T-helper 2 cell (primary cell): ENCODE data around the gene PROK1.
A peak's percentile ranks its signal among the peaks of the same experiment; 100 is the strongest.

Source experiments
- DNase-seq, 5 experiments: peaks; one replicate each; pipeline versions ENCODE4 v3.0.0 to v3.0.0-alpha.2; 2012 to 2022

Gene PROK1

DNA sequence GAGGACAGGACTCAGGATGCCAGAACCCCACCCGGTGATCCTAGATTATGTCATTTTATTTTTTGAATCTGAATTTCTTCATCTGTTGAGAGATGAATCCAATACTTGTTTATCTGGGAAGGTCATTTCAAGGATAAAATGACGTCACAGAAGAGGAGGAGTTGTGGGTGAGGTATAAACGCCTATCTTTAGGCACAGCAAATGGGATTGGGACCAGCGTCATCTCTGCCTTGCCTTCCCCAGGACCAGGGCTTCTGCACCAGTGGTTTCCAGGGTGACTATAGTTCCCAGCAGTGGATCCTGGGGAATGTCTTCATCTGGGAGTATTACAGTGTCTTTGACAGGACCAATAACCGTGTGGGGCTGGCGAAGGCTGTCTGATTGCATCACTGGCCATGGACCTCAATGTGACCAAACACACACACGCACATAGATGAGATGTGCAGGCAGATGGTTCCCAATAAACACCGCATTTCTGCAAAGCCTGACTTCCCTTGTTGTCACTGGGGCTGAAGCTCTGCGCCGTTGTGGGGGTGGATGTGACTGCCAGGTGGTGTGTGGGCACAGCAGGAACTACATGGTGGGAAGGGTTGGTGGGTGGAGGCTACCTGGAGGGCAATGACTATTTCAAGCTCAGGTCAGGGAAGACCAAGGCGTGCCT lies 40.0 kb downstream of the PROK1 start:
- no peak for DNase-seq

DNA sequence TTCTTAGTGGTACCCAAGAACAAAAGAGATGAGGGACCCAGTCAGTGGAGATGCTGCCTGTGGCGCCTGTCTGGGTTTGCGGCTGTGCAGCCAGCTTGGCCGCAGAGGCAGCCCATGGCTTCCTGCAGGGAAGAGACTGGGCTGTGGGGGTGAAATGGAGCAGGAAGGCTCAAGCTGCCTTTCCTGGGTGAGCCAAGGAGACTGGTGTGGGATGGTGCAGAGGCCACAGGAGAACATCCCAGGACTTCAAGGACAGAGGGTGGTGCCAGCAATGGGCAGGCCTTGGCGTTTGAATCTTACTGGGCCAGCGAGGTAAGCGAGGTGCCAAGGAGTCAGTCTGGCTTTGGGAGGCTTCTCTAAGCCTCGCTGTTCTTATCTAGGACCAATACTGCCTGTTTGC lies 41.6 kb downstream of the PROK1 start:
- no peak for DNase-seq

DNA sequence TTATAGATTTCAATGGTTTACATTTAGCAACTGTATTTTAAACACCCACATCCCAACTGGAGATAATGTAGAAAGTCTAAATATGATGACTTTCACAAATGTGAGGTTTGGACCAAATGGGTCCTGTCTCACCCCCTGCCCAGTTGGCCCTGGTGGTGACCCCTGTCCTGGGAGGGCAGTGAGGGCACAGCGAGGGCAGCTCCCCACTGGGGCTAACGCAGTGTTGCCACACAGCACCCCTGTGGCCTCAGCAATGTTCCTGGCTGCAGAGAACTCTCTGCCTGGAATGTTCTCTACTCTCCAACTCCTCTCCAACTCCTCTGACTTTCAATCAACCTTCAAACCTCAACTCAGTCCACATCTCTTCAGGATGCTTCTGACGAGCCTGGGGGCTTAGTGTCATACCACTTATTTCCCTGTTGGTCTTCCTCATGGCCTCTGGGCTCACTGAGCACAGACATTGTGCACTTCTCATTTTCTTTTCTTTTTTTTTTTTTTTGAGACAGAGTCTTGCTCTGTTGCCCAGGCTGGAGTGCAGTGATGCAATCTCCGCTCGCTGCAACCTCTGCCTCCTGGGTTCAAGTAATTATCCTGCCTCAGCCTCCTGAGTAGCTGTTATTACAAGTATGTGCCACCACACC lies 42.2 kb downstream of the PROK1 start:
- DNase-seq = no peak

DNA sequence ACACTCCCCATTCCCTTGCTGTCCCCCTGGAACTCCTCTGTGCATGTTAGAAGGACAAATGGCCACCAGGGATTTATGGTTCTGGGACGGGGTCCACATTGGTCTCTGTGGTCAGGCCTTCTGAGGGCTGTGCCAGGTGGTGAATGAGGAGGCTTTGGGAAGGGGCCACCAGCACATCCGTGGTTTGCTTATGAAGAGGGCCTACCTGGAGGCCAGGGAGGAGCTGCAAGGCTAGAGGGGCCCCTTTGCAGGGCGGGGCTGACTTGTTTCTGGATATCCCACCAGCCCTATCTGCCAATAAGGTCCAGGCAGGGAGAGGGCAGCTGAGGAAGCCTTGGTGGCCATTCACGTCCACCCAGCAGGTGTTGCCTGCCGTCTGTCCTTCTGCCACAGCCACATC lies 43.1 kb downstream of the PROK1 start:
- no peak for DNase-seq

DNA sequence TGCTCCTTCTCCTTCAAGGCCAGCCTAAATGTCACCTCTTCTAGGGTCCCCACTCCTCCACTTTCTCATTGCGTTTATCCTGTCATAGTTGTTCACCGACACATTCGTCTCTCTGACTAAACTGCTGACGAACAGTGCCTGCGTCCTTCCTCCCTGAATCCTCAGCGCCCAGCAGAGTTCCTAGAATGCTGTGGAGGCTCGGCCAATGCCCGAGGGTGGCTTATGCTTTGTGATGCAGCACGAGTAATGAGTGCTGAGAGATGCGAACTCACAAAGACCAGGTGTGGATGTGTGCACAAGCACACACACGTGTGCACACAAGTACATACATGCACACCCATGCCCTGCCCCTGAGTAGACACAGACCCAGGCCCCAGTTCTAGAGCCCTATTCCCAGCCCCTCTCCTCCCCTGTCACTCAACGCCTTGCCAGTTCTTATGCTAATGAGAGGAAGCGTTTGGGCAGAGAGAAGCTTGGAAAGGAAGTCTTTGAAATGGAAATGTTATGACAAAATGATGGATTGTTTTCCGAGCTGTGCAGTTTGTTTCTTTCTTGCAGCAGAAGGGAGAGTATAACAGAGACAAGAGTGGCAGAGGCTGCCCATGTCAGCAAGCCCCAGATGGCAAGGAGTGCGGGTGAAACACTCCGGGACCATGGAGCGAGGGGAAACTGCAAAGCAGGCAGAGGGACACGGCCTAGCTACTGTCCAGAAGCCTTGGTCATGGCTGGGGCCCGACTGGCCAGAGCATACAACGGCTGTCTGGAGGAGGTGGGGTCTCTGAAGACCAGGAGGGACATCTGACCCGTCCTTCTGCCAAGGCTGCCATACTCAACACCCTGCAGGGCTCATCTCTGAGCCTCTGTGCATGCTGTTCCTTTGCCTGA lies 43.8 kb downstream of the PROK1 start:
- DNase-seq = no peak

DNA sequence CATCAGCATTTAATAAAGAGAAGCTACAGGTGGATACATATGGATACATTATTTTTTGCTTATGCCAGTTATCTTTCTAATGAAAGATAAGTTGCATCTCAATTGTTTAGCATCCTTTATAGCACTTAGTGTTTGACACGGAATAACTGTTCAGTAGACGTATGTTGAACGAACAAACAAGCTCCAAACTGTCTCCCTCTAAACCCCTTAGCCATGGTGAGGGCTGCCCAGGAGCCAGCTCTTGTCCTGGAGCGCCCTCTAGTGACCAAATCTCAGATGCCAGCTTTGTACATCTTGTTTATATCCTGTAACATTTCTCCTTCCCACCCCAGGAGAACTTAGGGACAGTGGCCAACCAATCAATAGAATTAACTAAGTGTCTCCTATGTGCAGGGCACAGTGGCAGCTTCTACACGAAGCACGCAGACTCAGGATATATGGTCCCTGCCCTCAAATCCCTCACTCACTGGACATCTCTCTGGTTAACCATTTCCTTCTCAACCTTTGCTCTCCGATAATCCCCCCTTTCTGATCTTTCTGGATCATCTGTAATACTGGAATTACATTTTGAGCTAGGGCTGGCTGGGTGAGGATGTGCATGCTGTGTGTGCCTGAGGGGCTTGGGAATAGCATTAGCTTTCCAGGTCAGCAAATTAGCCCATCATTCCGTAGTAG lies 45.1 kb downstream of the PROK1 start:
- DNase-seq = peak; percentile 26 to 70 (median 61)

DNA sequence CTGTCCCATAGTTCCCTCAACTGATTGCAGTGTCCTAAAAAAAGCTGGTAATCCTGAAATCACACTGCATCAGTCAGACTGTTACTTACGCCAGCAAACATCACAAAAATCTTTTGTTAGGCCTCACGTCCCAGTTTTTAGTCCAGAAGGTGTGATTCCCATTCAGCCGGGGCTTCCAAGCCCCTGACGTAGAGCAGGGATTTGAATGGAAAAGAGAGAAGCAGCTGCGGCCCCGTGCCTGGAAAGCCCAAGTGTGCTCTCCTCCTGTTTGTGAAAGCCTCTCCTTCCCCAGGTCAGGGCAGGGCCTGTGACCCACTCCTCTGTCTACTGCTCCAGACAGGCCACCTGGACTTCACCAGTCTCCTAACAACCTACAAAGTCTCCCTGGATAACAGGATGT lies 47.3 kb downstream of the PROK1 start:
- no peak for DNase-seq

DNA sequence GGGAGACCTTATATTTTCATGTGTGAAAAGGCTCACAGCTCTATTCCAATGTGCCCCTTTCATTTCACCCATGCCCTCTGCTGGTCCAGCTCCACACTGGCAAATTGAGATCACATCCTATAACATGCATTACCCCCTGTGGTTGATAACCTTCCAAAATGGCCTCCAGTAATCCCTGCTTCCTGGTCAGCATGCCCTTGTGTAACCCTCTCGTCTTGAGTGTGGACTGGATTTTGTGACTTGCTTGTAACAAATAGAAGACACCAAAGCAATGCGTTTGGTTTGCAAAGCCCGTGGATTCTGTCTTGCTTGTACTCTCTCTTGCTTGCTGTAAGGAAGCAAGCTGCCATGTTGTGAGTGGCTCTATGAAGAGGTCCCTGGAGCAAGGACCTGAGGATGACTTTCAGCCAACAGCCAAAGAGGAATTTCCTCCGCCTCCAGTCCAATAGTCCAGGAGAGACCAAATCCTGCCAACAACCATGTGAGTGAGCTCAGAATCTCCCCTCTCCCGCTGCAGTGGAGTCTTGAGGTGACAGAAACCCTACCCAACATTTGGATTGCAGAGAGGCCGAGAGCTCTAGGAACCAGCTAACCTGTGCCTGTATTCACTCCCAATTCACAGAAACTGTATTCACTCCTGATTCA lies 50.7 kb downstream of the PROK1 start:
- no peak for DNase-seq

DNA sequence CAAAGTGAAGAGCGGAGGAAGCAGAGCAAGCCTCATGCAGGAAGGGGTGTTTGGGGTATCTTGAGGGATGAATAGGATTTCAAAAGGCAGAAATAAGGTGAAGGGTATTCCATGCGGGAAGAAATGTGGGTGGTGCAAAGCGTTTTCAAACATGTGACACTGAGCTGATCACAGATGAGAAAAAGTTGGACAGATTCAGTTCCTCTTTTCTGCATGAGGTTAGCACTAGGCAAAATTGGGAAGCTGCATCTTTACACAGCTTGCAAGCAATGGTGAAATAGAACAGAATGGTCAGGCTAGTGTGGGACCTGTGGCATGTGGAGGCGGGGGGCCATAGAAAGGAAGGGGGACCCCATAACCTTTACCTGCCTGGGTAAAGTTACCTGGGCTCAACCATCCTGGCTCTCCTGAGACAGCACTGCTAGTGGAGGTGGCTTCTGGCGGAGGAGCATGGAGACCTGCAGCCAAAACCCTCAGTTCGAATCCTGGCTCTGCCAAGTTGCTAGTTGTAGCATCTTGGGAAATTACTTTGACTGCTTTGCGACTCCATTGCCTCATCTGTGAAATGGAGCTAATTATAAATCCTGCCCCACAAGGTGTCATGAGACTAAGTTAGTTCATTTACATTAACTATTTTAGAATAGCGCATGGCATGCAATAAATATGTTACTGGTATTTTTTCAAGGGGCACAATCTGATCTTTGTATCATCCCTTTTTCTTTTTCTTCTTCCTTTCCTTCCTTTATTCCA lies 51.6 kb downstream of the PROK1 start:
- DNase-seq = no peak

DNA sequence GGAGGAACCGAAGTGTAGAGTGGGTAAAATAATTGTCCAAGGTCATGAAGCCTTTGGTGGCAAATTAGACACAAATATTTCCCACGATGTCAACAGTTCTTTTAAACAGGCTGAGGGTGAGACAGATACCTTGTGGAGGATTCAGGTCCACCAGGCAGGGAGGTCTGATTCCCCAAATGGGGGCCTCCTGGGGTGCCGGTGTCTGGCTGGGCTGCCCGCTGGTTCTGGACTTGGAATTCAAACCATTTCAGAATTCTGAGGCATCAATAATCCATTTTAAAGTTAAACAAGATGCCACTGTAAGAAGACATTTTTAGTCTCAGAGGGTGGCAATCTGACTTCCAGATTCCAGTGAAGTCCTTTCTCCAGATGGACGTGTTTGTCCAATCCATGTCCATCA lies 52.5 kb downstream of the PROK1 start:
- no peak for DNase-seq

DNA sequence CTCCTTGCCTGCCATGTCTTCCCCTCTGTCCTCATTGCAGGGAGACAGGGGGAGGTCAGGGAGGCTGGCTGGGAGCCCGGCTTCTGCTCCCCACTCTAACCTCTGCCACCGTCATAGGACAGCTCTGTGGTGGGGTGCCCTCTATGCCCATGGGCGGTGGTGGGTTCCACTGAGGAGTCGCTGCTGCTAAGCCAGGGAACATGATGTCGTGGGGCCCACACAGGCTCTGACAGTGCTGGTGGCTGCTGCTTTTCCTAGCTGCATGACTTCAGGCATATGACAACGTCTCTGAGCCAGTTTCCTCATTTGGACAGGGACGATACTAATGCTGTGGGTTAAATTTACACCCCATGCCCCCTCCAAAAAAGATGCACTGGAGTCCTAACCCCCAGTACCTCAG lies 53.3 kb downstream of the PROK1 start:
- no peak for DNase-seq

DNA sequence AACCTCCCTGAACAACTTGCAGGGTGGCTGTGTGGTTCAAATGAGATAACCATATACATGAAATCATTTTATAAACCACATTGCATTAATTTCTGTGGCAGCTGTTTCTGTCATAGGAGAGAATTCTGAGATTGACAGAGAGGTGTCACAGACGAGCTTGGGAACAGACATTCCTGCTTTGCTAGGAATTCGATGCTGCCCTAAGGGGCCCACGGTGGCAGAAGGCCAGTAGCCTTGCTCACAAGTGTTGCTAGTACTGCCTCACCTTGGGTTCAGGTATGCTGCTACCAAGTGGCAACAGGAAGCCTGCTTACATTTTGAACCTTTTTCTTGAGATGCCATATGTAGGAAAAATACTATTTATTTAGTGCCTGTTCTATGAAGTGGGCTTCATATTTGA lies 54.6 kb downstream of the PROK1 start:
- no peak for DNase-seq

DNA sequence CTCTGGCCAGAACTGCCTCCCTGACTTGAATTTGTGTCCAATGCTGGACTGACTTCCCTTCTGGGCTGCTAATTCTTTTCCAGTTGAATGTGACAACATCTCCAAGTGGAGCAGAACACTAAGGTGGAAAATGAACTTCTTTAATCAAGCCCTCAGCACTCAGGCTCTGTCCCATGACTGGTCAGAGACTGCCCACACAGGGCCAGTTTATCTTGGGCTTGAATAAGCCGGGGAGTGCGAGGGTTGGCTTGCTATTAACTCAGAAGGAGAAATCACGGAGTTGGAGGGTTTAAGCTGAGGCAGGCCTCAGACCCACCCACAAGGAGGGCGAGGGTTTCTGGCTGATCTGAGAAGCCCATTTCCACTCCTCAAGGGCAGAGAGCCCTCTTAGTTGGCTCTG lies 55.6 kb downstream of the PROK1 start:
- no peak for DNase-seq
